Stimulated activated CD4-positive, alpha-beta T cell treated with anti-CD3 and anti-CD28 coated beads, Interleukin-4, amount 100 ng/mL, for 4 hours (primary cell): ENCODE measurements around the gene COX7A1.
"Not testable (repeated sequence)": the region's sequence is repeated elsewhere in the genome, so short reads cannot be mapped to it uniquely, and the experiment has no call there.

Experiments
- DNase-seq, 2 experiments: peaks; one replicate each; pipeline ENCODE4 v3.0.0-alpha.2; 2020

The COX7A1 gene

DNA sequence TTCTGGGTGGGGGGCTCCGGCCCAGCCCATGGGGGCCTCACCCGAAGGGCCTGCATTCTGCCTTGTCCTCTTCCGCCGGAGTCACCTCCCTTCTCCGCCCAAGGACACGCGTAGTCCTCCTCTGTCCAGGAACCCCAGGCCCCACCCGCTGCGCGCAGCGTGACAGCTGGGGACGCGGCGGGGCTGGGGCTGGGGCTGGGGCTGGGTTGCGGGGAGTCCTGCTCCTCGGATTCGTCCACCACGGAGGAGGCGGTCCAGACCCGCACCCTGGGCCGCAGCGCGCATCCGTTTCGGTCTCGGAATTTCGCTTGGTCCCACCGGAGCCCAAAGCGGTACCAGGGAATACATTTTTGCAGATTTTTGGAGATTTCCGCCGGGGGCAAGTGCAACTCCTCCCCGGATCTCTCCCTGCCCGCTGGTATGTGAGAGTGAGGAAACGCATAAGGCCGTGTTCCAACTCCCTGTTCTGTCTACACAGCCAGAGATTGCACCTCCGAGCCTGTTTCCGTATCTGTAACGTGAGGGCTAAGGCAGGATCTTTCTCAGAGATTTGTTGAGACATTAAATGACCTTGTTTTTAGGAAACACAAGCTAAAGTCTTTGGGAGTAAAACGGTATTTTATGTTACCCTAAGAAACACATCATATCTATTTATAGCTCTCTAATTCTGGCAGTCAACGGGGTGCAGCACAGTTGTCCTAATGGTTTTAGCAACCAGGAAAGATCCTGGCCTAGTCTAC lies at the start of gene COX7A1:
TSS of gene COX7A1 (minus strand) at position 96 of the 740 bp plus-strand sequence. CDS start at position 56, 40 bp downstream.
- DNase-seq: no peak

DNA sequence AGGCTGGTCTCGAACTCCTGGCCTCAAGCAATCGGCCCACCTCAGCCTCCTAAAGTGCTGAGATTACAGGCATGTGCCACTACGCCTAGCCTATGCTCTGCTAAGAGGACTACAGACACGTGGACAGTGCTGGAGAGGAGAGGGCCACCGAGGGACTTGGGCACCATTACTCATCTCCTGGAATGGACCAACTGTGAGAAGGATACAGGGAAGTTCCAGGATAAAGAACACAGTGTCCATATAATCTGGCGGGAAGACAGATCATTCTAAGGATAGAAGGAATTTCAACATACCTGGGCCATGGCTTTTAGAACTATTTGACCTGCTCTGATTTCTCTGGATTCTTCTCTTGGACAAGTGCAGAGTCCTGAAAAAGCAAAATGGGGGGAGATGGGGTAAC lies 49.4 kb upstream of the COX7A1 start:
- no peak for DNase-seq

GRCh38 chr19:36198119-36198518 lies 45.9 kb upstream of the COX7A1 start:
- DNase-seq: no peak

- no peak for DNase-seq
These were observed 44.0 kb upstream of the COX7A1 start for GRCh38 chr19:36196249-36196648.

DNA sequence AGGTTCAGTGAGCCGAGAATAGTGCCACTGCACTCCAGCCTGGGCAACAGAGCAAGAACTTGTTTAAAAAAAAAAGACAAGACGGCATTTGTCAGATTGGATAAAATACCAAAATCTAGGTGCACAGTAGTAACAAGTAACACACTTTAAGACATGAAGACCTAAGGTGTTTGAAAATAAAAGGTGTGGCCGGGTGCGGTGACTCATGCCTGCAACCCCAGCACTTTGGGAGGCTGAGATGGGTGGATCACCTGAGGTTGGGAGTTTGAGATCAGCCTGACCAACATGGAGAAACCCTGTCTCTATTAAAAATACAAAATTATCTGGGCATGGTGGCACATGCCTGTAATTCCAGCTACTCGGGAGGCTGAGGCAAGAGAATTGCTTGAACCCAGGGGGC lies 34.5 kb upstream of the COX7A1 start:
- DNase-seq: not testable (repeated sequence)

- no peak for DNase-seq
These were observed 31.0 kb upstream of the COX7A1 start for GRCh38 chr19:36183245-36183628.

DNA sequence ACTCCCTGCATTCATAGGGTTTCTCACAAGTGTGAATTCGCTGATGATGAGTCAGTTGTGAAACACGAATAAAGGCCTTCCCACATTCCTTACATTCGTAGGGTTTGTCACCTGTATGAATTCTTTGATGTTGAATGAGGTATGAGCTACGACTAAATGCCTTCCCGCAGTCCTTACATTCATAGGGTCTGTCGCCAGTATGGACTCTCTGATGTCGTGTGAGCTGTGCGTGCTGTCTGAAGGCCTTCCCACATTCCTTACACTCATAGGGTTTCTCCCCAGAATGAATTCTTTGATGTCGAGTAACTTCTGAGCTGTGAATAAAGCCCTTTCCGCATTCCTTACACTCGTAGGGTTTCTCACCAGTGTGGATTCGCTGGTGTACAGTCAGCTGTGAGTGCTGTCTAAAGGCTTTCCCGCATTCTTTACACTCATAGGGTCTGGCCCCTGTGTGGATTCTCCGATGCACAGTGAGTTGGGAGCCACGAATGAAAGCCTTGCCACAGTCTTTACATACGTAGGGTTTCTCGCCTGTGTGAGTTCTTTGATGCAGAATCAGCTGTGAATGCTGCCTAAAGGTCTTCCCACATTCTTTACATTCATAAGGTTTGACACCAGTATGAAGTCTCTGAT lies 30.5 kb upstream of the COX7A1 start:
- DNase-seq: no peak

DNA sequence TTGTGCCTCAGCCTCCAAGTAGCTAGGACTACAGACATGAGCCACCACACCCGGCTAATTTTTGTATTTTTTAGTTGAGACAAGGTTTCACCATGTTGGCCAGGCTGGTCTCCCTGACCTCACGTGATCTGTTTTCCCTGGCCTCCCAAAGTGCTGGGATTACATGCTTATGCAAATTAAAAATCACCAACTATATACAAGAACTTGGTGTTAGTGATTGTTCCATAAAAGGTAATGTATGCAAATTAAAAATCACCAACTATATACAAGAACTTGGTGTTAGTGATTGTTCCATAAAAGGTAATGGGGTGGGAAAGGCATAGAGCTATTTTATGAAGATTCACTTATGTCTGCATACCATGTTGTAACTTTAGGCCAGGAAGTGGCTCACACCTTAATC lies 26.8 kb upstream of the COX7A1 start:
- not testable (repeated sequence) for DNase-seq

DNA sequence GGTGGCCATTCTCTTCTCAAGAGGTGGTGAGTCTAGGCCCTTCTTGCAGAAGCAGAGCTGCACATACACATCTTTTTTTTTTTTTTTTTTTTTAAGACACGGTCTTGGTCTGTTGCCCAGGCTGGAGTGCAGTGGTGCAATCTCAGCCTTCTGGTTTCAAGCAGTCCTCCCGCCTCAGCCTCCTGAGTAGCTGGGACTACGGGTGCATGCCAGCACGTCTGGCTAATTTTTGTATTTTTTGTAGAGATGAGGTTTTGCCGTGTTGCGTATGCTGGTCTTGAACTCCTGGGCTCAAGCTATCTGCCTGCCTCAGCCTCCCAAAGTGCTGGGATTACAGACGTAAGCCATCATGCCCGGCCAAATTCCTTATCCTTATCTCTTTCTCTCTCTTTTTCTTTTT lies 21.6 kb upstream of the COX7A1 start:
- DNase-seq: not testable (repeated sequence)

- DNase-seq: no peak
These were observed 20.6 kb upstream of the COX7A1 start for GRCh38 chr19:36172852-36173251.

GRCh38 chr19:36169084-36169760 lies 17.0 kb upstream of the COX7A1 start:
- DNase-seq: no peak

DNA sequence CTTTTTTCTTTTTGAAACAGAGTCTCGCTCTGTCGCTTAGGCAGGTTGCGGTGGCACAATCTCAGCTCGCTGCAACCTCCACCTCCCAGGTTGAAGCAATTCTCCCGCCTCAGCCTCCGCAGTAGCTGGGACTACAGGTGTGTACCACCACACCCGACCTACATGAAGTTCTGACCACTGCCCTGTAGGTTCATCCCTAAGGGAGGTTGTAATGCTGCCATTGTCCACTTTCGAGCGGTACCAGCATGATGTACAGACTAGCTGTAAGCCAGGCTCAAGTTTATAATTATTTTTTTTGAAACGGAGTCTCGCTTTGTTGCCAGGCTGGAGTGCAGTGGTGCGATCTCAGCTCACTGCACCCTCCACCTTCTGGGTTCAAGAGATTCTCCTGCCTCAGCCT lies 11.6 kb upstream of the COX7A1 start:
- no peak for DNase-seq

- no peak for DNase-seq
These were observed 8.8 kb upstream of the COX7A1 start for GRCh38 chr19:36160821-36161596.

DNA sequence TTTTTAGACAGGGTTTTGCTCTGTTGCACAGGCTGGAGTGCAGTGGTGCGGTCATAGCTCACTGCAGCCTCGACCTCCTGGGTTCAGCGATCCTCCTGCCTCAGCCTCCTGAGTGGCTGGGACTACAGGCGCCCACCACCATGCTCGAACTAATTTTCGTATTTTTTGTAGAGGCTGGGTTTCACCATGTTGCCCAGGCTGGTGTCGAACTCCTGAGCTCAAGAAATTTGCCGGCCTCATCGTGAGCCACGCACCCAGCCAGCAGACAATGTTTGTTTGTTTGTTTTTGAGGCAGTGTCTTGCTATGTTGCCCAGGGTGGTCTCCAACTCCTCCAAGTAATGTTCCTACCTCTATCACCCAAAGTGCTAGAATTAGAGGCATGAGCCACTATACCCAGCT lies 879 bp upstream of the COX7A1 start:
- DNase-seq: no peak

DNA sequence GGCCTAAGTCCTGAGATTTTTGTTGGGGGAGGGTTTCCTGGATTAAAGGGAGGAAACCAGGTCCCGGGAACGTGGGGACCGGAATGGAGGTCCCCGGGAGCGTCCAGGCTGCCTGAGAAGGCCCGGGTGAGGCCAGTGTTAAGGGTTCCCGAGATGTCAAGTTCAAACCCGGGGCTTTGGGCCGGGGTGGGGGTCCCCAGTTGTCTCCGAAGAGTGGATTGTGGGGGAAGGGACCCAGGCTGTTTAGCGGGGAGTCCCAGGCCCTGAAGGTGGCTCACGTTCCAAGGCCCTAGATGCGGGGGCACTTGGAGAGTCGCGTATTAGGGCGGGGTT lies 262 bp downstream of the COX7A1 start:
- DNase-seq: no peak

- DNase-seq: no peak
These were observed 866 bp downstream of the COX7A1 start for GRCh38 chr19:36151144-36152018.

DNA sequence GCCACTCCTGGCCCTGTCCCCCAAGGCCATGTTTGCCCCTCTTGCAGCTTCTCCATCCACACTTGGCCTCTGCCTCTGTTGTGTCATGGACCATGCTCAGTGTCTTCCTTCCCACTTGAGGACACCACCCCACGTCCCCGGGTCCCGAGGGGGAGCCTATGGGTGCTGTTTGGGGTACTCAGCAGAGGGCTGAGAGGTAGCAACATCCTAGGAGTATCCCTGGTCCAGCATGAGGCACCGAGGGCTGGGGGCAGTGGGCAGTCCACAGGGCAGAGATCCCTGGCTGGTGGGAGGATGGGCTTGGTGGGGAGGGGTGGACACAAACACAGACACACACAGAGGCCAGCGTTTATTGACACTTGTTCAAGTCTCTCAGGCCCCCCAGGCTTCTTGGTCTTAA lies 1.7 kb downstream of the COX7A1 start:
- no peak for DNase-seq

DNA sequence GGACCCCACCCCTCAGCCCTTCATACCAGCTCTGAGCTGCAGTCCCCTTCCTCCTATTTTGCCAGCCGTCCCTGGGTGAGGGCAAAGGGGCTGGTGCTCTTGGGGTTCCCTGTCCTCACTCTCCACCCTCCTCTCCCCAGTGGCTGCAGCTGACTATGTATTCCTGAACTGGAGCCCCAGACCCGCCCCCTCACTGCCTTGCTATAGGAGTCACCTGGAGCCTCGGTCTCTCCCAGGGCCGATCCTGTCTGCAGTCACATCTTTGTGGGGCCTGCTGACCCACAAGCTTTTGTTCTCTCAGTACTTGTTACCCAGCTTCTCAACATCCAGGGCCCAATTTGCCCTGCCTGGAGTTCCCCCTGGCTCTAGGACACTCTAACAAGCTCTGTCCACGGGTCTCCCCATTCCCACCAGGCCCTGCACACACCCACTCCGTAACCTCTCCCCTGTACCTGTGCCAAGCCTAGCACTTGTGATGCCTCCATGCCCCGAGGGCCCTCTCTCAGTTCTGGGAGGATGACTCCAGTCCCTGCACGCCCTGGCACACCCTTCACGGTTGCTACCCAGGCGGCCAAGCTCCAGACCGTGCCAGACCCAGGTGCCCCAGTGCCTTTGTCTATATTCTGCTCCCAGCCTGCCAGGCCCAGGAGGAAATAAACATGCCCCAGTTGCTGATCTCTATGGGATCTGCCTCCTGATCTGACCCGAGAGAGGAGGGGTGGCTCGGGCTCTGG lies 2.4 kb downstream of the COX7A1 start:
- DNase-seq: no peak

DNA sequence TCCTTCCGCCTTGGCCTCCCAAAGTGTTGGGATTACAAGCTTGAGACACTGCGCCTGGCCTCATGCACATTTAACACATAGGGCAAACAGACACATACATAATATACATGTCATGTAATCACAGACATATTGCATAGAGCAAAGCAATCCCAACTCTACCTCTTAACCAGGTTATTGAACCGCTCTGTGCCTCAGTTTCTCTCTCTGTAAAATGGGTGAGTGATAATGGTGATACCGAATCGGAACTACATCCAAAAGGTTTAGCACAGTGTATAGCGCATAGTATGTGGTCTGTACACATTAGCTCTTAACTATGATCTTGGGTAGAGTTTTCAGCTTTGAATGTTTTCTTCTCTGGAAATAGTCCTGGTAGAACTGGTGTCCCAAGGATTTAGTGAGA lies 7.6 kb downstream of the COX7A1 start:
- no peak for DNase-seq

DNA sequence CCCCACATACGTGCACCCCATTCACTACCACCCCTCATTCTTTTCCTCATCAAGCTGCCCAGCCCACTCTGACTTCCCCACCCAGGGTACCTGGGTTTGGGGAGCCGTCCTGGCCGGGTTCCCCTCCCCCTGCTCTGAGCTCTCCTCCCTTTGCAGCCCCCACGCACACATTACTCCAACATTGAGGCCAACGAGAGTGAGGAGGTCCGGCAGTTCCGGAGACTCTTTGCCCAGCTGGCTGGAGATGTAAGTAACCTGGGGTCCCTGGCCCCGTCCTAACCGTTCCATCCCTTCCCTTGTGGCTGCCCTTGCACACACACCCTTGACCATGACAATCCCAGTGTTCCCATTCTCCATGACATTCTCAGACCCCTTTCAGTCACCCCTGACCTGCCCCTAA lies 9.8 kb downstream of the COX7A1 start:
- no peak for DNase-seq

DNA sequence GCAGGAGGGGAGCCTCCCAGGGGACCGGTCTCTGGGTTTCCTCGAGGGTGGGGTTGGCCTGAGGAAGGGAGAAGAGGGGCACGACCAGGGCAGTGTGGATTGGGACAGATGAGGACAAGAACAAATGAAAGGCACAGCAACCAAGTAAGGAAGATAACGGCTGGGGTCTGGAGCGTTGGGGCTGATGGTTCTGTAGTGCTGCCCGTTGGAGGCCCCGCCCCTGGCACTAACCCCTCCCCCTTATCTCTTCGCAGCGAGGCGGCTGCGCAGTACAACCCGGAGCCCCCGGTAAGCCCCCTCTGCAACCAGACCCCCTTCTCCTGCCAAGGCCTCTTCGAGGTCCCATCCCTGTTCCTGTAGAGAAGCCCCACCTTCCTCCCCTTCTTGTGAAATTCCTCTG lies 10.2 kb downstream of the COX7A1 start:
- no peak for DNase-seq
